Activated naive CD4-positive, alpha-beta T cell treated with anti-CD3 and anti-CD28 coated beads, Interleukin-2, amount 50 U/mL, for 72 hours (primary cell): ENCODE results near the gene TAS1R3. TPM values are rescaled to one million over a fixed set of nuclear protein-coding genes. Genes with fewer than 3 reads are reported as not detected.
A peak's percentile ranks its signal among the peaks of the same experiment; 100 is the strongest.

Experiments used
- ATAC-seq, 2 donors: fragments of 150-1000 bp; cut with Tn5 transposase; 2 replicates each; pipeline ENCODE4 v1.10.0; 2021; ENCODE audit warnings: mild to moderate bottlenecking in 2 of 2, moderate library complexity in 2 of 2
- DNase-seq, 2 donors: peaks; one replicate each; pipeline ENCODE4 v3.0.0; 2021 to 2022; ENCODE audit warnings: low spot score in 2 of 2
- H3K27ac Mint-ChIP-seq, 2 donors: one replicate each; pipeline ENCODE4 v1.8.0; 2022; ENCODE audit warnings: mild to moderate bottlenecking in 2 of 2, mixed read lengths in 2 of 2
- H3K36me3 Mint-ChIP-seq, 2 donors: one replicate each; pipeline ENCODE4 v1.8.0; 2022; ENCODE audit warnings: mixed read lengths in 2 of 2
- H3K9me3 Mint-ChIP-seq, 2 donors: one replicate each; pipeline ENCODE4 v1.8.0; 2022; ENCODE audit warnings: mixed read lengths in 2 of 2
- total RNA-seq, 2 donors: library from RNA; stranded (reverse); gene quantifications; one replicate each; pipeline ENCODE4 v1.2.3, GENCODE V29; 2022

Gene TAS1R3
- total RNA-seq, 2 donors from 2014 or later: 0.32 to 0.43 TPM

GRCh38 chr1:1292851-1293250, 38.2 kb upstream of the TAS1R3 start:
- ATAC-seq: no peak
- no peaks in the 10 kb centered on the region for H3K36me3 Mint-ChIP-seq

GRCh38 chr1:1293263-1294249, 37.5 kb upstream of the TAS1R3 start:
- ATAC-seq: no peak

More at GRCh38 chr1:1292851-1293250, 38.2 kb upstream of the TAS1R3 start:
- H3K9me3 Mint-ChIP-seq: no peaks in the 10 kb centered on the region
- no peak overlapping the region for H3K27ac Mint-ChIP-seq
- no peak for DNase-seq

DNA sequence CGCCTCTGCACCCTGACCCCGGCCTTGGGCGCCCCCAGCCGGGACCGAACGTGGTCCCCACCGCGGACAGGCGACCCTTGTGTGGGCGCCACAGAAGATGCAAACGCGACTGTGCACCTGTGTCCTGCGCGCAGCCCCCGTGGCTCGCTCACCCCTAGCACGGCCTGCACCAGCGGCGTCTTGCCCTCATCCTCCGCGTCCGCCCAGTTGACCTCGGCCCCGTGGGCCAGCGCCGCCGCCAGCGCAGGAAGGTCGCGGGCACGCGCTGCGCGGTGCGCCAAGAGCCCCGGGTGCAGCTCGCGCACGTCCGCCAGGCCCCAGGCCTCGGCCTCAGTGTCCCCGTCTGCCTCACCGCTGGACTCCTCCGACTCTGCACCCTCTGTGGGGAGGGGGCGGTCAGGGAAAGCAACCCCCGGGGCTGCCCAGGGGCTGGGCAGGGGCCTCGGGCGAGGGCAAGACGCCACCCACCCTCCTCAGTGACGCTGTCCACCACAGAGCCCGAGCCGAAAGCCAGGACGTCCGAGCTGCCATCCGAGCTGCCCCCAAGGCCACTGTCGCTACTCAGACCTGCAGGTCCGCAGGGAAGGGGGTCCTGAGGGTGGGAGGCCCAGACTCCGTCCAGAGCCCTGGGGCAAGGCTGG, 36.7 kb upstream of the TAS1R3 start:
- no peaks in the 10 kb centered on the region for H3K9me3 Mint-ChIP-seq
- no peak for ATAC-seq

More at GRCh38 chr1:1293263-1294249, 37.5 kb upstream of the TAS1R3 start:
- Mint-ChIP-seq H3K27ac (no peak overlapping the region), H3K9me3 (no peaks in the 10 kb centered on the region), H3K36me3 (no peaks in the 10 kb centered on the region)
- no peak for DNase-seq

GRCh38 chr1:1295154-1295923, 35.7 kb upstream of the TAS1R3 start:
- DNase-seq (no peak), ATAC-seq (no peak)
- H3K9me3 Mint-ChIP-seq: no peaks in the 10 kb centered on the region

More for the DNA sequence above, 36.7 kb upstream of the TAS1R3 start:
- no peaks in the 10 kb centered on the region for H3K36me3 Mint-ChIP-seq
- H3K27ac Mint-ChIP-seq: no peak overlapping the region
- no peak for DNase-seq

GRCh38 chr1:1296070-1297061, 34.7 kb upstream of the TAS1R3 start:
- DNase-seq (no peak), ATAC-seq (no peak)
- Mint-ChIP-seq H3K27ac (no peak overlapping the region), H3K9me3 (no peaks in the 10 kb centered on the region), H3K36me3 (no peaks in the 10 kb centered on the region)

More at GRCh38 chr1:1295154-1295923, 35.7 kb upstream of the TAS1R3 start:
- no peak overlapping the region for H3K27ac Mint-ChIP-seq
- H3K36me3 Mint-ChIP-seq: no peaks in the 10 kb centered on the region

GRCh38 chr1:1297802-1298424, 33.2 kb upstream of the TAS1R3 start:
- DNase-seq: no peak
- ATAC-seq: no peak
- Mint-ChIP-seq H3K36me3 (no peaks in the 10 kb centered on the region), H3K9me3 (no peaks in the 10 kb centered on the region), H3K27ac (no peak overlapping the region)

GRCh38 chr1:1298861-1299685, 32.0 kb upstream of the TAS1R3 start:
- DNase-seq (no peak), ATAC-seq (no peak)
- Mint-ChIP-seq H3K9me3 (no peaks in the 10 kb centered on the region), H3K36me3 (no peaks in the 10 kb centered on the region), H3K27ac (no peak overlapping the region)

- peak; percentile 44 to 60 for ATAC-seq
- Mint-ChIP-seq H3K36me3 (no peaks in the 10 kb centered on the region), H3K9me3 (no peaks in the 10 kb centered on the region), H3K27ac (no peak overlapping the region)
- DNase-seq: no peak
Observed at GRCh38 chr1:1299686-1300351, 31.3 kb upstream of the TAS1R3 start.

- DNase-seq: no peak
- H3K9me3 Mint-ChIP-seq: no peaks in the 10 kb centered on the region
- no peak for ATAC-seq
- H3K36me3 Mint-ChIP-seq: no peaks in the 10 kb centered on the region
- no peak overlapping the region for H3K27ac Mint-ChIP-seq
Observed at GRCh38 chr1:1300352-1300739, 30.7 kb upstream of the TAS1R3 start.

GRCh38 chr1:1302006-1302430, 29.1 kb upstream of the TAS1R3 start:
- no peak for DNase-seq
- Mint-ChIP-seq H3K27ac (no peak overlapping the region), H3K36me3 (peaks cover 0 to 6% of the 10 kb centered on the region in 2 donors), H3K9me3 (no peaks in the 10 kb centered on the region)
- no peak for ATAC-seq

GRCh38 chr1:1302951-1303509, 28.1 kb upstream of the TAS1R3 start:
- H3K36me3 Mint-ChIP-seq: peaks cover 0 to 7% of the 10 kb centered on the region in 2 donors
- DNase-seq (no peak), ATAC-seq (no peak)
- no peaks in the 10 kb centered on the region for H3K9me3 Mint-ChIP-seq
- H3K27ac Mint-ChIP-seq: no peak overlapping the region

DNA sequence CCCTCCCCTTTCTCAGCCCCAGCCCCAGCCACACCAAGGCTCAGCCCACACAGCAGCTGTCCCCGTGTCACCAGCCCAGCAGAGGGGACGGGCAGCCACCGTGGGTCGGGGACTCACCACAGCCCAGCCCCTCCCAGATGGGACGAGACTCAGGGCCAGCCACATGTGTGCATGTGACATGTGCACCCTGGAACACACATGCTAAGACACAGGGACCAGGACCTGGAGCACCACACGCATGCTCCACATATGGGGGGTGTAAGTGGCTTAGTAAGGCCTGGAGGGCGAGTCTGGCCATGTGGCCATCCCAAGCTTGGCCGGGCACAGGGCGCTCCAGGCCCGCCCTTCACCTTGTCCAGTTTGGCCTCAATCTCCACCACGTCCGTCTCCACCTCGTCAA, 27.3 kb upstream of the TAS1R3 start:
- ATAC-seq (no peak), DNase-seq (no peak)
- H3K9me3 Mint-ChIP-seq: no peaks in the 10 kb centered on the region
- peaks cover 0 to 7% of the 10 kb centered on the region in 2 donors for H3K36me3 Mint-ChIP-seq
- H3K27ac Mint-ChIP-seq: no peak overlapping the region

GRCh38 chr1:1304331-1305299, 26.5 kb upstream of the TAS1R3 start:
- DNase-seq (no peak), ATAC-seq (no peak)
- Mint-ChIP-seq H3K9me3 (no peaks in the 10 kb centered on the region), H3K27ac (no peak overlapping the region), H3K36me3 (peaks cover 0 to 7% of the 10 kb centered on the region in 2 donors)
